ENCODE data around the gene ITPRIPL1. TPM values are rescaled to one million over a fixed set of nuclear protein-coding genes. Genes with fewer than 3 reads are reported as not detected.
A peak's percentile ranks its signal among the peaks of the same experiment; 100 is the strongest.

ITPRIPL1 gene
- total and polyA plus RNA-seq, 2 experiments from 2014 or later: 1.3 TPM

DNA sequence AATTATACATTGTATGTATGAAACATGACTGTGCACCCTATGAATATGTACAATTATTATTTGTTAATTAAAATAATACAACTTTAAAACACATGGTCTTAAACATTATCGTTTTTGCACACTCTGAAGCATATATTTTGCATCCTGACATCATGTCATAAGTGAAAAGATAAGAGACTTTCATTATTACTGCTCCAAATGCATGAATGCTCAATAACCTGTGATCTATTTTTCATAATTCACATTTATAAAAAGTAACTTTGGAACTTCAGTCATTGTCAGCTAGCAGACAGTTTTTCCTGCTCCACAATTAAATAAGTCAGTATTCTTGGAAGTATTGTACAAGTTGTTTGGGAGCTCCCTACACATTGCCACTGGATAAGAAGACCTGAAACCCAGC lies 1.3 kb upstream of the ITPRIPL1 start:
- no peak overlapping the region for H3K27ac ChIP-seq
- H3K27me3 ChIP-seq: peaks cover 75% of the 10 kb centered on the region
- no peaks in the 10 kb centered on the region for H3K36me3 ChIP-seq
- H3K4me1 ChIP-seq (ENCODE audit: low read depth): no peaks in the 10 kb centered on the region
- no peaks in the 10 kb centered on the region for H3K9me3 ChIP-seq (ENCODE audit: low read depth)
- no peak for DNase-seq (ENCODE audit: low read depth in 1 of 2, low spot score in 1 of 2)
- TF ChIP-seq, protein P1, sequence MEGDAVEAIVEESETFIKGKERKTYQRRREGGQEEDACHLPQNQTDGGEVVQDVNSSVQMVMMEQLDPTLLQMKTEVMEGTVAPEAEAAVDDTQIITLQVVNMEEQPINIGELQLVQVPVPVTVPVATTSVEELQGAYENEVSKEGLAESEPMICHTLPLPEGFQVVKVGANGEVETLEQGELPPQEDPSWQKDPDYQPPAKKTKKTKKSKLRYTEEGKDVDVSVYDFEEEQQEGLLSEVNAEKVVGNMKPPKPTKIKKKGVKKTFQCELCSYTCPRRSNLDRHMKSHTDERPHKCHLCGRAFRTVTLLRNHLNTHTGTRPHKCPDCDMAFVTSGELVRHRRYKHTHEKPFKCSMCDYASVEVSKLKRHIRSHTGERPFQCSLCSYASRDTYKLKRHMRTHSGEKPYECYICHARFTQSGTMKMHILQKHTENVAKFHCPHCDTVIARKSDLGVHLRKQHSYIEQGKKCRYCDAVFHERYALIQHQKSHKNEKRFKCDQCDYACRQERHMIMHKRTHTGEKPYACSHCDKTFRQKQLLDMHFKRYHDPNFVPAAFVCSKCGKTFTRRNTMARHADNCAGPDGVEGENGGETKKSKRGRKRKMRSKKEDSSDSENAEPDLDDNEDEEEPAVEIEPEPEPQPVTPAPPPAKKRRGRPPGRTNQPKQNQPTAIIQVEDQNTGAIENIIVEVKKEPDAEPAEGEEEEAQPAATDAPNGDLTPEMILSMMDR (IDR thresholded peaks at IDR 0.05; ENCODE audit: low read depth, low read length): no peak
- no peak overlapping the region for H3K4me3 ChIP-seq

DNA sequence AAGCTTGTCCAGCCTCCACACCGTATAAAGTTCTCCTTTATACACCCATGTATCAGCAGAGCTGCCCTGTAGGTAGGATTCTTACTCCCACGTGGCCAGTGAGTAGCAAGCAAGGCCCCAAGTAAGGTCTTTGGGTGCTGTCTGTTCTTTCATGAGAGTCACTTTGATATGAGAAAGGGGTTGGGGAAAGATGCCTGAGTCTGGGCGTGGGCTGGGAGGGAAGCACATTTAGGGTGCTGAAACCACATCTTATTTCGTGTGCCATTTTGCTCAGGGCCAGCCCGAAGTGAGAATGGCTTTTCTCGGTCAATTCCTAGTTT lies 436 bp upstream of the ITPRIPL1 start:
- H3K4me1 ChIP-seq (ENCODE audit: low read depth): no peaks in the 10 kb centered on the region
- no peaks in the 10 kb centered on the region for H3K9me3 ChIP-seq (ENCODE audit: low read depth)

DNA sequence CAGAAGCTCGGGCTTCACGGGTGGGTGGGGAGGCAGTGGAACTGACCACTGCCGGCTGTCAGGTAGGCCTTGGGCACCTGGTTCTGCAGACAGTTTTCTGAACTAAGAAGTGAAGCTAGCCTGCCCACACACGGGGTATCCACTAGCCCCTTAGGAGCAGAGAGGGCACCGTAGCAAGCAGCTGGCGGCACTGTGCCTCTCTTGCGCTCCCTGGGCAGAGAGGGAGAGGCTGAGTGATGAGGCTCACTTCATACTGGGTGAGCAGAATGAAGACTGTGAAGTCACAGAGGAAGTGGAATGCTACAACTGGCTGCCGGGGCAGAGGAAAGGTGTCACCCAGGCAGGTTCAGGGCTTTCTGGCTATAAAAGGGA lies 753 bp downstream of the ITPRIPL1 start:
- Histone ChIP-seq H3K4me3 (no peak overlapping the region), H3K9me3 (ENCODE audit: low read depth) (no peaks in the 10 kb centered on the region), H3K27me3 (peaks cover 55% of the 10 kb centered on the region), H3K27ac (no peak overlapping the region), H3K36me3 (no peaks in the 10 kb centered on the region), H3K4me1 (ENCODE audit: low read depth) (no peaks in the 10 kb centered on the region)
- TF ChIP-seq, protein P1 (IDR thresholded peaks at IDR 0.05; ENCODE audit: low read depth, low read length): no peak
- DNase-seq (ENCODE audit: low read depth in 1 of 2, low spot score in 1 of 2): no peak

More for the DNA sequence above, 436 bp upstream of the ITPRIPL1 start:
- Histone ChIP-seq H3K36me3 (no peaks in the 10 kb centered on the region), H3K4me3 (peak overlapping the region; percentile 36), H3K27ac (no peak overlapping the region), H3K27me3 (peaks cover 67% of the 10 kb centered on the region)
- TF ChIP-seq, protein P1 (IDR thresholded peaks at IDR 0.05; ENCODE audit: low read depth, low read length): no peak
- no peak for DNase-seq (ENCODE audit: low read depth in 1 of 2, low spot score in 1 of 2)

DNA sequence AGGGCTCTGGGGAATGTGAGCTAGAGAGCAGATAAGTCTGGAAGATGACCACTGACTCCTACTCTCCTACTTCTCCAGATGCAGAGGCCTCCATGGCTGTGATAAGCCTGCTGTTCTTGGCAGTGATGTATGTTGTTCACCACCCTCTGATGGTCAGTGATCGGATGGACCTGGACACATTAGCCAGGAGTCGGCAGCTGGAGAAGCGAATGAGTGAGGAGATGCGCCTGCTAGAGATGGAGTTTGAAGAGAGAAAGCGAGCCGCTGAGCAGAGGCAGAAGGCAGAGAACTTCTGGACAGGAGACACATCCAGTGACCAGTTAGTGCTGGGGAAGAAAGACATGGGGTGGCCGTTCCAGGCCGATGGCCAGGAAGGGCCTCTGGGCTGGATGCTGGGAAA lies 1.4 kb downstream of the ITPRIPL1 start:
- TF ChIP-seq, protein P1 (IDR thresholded peaks at IDR 0.05; ENCODE audit: low read depth, low read length): no peak
- H3K9me3 ChIP-seq (ENCODE audit: low read depth): no peaks in the 10 kb centered on the region
- no peak for DNase-seq (ENCODE audit: low read depth in 1 of 2, low spot score in 1 of 2)

DNA sequence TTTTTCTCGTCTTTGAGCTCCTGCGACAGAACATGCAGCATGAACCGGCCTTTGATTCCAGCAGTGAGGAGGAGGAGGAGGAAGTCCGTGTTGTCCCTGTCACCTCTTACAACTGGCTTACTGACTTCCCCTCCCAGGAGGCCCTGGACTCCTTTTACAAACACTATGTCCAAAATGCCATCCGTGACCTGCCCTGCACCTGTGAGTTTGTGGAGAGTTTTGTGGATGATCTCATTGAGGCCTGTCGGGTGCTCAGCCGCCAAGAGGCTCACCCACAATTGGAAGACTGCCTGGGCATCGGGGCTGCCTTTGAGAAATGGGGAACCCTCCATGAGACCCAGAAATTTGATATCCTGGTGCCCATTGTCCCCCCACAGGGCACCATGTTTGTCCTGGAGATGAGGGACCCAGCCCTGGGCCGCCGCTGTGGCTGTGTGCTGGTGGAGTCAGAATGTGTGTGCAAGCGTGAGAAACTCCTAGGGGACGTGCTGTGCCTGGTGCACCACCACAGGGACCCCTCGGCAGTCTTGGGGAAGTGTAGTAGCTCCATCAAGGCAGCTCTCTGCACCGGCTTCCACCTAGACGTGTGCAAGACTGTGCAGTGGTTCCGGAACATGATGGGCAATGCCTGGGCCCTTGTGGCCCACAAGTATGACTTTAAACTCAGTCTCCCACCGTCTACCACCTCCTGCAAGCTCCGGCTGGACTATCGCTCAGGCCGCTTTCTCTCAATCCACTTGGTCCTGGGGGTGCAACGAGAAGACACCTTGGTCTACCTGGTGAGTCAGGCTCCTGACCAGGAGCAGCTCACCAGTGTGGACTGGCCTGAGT lies 2.1 kb downstream of the ITPRIPL1 start:
- H3K27me3 ChIP-seq: peaks cover 42% of the 10 kb centered on the region
- no peaks in the 10 kb centered on the region for H3K9me3 ChIP-seq (ENCODE audit: low read depth)
- no peak for DNase-seq (ENCODE audit: low read depth in 1 of 2, low spot score in 1 of 2)
- H3K27ac ChIP-seq: no peak overlapping the region
- TF ChIP-seq, protein P1 (IDR thresholded peaks at IDR 0.05; ENCODE audit: low read depth, low read length): no peak
- no peaks in the 10 kb centered on the region for H3K4me1 ChIP-seq (ENCODE audit: low read depth)
- H3K4me3 ChIP-seq: no peak overlapping the region
- H3K36me3 ChIP-seq: no peaks in the 10 kb centered on the region

More for the DNA sequence above, 1.4 kb downstream of the ITPRIPL1 start:
- Histone ChIP-seq H3K27ac (no peak overlapping the region), H3K36me3 (no peaks in the 10 kb centered on the region), H3K4me3 (no peak overlapping the region), H3K4me1 (ENCODE audit: low read depth) (no peaks in the 10 kb centered on the region), H3K27me3 (peaks cover 48% of the 10 kb centered on the region)
